Iris pigment epithelial cell (primary cell): ENCODE data around the gene UNG.
"Not testable (repeated sequence)": the region's sequence is repeated elsewhere in the genome, so short reads cannot be mapped to it uniquely, and the experiment has no call there.

Source experiments
- DNase-seq: peaks from one replicate; pipeline ENCODE4 v3.0.0-alpha.2; 2011; ENCODE audit warnings: low read depth

Gene UNG

GRCh38 chr12:109121346-109121880 lies 24.0 kb downstream of the UNG start:
- no peak for DNase-seq

DNA sequence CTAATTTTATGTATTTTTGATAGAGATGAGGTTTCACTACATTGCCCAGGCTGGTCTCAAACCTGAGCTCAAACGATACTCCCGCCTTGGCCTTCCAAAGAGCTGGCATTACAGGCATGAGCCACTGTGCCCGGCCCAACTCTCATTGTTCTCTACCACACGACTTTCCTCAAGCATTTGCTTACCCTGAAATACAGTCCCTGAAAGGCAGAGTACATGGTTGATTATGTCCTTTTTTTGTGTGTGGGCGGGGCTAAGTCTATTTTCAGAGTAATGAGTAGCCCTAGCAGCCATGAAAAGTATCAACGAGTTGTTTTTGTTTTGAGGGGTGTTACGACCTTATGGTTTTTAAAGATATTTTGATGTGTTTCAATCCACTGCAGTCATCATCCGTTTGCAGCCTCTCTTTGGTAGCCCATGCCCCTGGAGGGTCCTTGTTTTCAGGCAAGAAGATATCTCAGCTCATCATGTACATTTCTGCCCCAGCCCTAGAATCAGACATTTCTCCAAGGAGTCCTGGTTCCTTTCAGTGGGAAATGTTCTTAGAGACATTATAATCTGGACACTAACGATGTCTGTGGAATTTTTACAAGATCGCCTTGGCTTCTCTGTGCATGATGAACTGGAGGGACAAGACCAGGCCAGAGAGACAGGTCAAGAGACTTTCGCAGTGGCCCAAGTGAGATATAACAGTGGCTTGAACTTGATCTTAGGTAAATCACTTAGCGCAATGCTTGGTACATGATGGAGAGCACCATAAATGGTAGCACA lies 27.7 kb downstream of the UNG start:
- DNase-seq, result no peak

GRCh38 chr12:109125791-109126190 lies 28.4 kb downstream of the UNG start:
- no peak for DNase-seq

DNA sequence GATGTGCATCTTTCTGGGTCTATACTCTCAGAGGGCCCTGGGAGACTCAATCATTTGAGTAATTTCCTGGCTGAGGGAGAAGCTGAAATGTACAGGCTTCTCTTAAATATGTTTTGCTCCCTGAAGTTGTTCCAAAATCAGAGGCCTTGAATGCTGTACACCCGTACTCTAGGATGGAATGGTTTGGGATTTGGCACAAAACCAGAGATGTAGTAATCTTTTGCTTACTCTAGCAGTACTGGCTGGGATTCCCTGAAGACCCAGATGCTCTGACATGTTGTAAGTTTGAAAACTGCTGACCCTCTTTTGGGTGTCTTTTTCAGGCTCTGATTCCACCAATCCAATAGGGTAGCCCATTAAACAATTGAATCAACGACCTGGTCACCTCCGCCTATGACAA lies 29.4 kb downstream of the UNG start:
- no peak for DNase-seq

GRCh38 chr12:109127533-109128242 lies 30.3 kb downstream of the UNG start:
- DNase-seq, result no peak

DNA sequence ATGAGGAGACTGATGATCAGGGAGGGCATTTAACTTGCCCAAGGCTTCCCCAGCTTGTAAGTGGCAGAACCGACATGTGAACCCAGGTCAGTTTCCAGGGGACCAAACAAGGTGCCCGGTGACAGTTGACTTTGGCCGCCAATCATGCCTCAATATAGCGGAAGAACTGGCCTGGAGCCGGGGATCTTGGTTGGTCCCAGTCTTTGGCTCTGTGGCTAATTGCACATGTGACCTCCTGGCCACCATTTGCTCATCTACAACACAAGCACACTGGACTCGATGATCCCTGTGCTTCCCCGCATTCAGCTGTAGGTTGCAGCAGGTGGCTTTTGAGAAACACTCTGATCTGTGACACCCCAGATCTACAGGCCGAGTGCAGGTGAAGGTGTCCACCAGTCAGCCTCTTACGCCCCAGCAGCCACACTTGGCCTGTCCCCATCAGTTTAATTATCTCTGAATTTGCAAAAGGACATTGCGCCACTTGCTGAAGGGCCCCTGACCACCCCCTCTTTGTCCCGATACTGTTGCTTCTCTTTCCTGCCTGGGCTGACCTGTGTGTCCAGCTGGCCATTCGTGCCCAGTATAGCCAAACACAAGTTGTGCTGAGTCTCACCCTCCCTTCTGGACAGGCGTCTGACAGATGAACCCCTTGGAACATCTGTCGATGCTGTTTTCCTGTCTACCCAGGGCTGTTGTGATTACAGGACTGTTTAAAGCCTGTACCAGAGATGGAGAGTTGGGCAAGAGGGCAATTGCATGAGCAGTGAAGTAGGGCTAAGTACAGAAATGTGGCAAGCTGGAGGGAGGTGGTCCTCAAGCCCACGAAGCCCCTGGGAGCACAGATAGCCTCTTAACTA lies 33.1 kb downstream of the UNG start:
- no peak for DNase-seq

- no peak for DNase-seq
Measured at GRCh38 chr12:109131154-109132050, 34.0 kb downstream of the UNG start.

DNA sequence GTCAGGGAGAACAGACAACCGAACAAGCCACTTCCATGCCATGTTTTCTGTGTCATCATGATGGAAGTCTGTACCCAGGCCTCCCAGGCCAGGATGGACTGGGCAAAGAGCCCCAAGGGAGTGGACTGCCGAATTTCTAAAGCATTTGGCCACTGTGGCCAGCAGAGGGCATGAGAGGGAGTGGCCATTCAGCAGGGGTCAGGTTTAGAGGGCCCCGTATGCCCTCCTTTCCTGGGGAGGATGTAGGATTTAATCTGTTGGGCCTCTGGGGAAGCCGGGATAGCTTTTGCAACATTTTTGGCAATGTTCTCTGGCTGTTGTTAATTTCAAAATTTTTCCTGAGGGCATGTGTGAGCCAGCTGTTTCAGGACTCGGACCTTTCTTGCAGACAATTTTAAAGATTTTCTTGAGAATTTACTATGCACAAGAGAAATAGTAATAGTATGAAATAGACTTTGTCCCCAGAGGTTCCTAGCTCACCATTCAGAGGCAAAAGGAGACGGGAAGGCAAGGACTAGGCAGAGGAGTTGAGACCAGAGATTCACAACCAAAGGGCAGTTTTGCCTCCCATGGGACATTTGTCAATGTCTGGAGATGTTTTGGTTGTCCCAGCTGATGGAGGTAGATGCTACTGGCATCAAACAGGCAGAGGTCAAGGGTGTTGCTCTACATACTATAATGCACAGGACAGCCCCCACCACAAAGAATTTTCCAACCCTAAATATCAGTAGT lies 37.0 kb downstream of the UNG start:
- peak; percentile 17 for DNase-seq

DNA sequence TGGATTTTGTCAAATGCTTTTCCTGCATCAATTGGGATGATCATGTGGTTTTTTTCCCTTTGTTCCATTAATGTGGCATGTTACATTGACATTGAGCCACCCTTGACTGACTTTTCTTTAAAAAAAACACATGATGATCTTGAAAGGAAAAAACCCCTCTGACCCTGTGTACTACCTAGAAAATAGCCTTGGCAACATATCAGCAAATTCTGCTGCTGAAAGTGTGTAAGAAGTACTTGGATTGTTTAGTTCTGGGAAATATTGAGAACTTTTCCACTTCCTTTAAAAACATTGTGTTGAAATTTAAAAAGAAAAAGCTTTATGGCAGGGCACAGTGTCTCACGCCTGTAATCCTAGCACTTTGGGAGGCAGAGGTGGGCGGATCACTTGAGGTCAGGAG lies 39.7 kb downstream of the UNG start:
- DNase-seq, result no peak

GRCh38 chr12:109139360-109139759 lies 42.0 kb downstream of the UNG start:
- no peak for DNase-seq

DNA sequence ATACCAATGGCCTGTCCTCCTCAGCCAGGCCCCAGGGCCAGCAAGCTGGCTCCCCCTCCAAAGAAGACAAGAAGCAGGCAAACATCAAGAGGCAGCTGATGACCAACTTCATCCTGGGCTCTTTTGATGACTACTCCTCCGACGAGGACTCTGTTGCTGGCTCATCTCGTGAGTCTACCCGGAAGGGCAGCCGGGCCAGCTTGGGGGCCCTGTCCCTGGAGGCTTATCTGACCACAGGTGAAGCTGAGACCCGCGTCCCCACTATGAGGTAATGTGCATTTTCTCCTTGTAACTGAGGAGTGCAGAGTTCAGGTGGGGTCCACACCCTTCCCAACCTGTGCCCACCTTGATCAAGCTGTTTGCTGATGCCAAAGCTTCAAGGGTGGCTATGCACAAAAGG lies 42.4 kb downstream of the UNG start:
- DNase-seq, result no peak

GRCh38 chr12:109140560-109140959 lies 43.2 kb downstream of the UNG start:
- no peak for DNase-seq

- no peak for DNase-seq
Measured at GRCh38 chr12:109144224-109144623, 46.8 kb downstream of the UNG start.

- not testable (repeated sequence) for DNase-seq
Measured at GRCh38 chr12:109147126-109147525, 49.7 kb downstream of the UNG start.

- peak; percentile 4 for DNase-seq
Measured at GRCh38 chr12:109147954-109148353, 50.6 kb downstream of the UNG start.

- DNase-seq, result no peak
Measured at GRCh38 chr12:109150124-109150640, 52.8 kb downstream of the UNG start.

DNA sequence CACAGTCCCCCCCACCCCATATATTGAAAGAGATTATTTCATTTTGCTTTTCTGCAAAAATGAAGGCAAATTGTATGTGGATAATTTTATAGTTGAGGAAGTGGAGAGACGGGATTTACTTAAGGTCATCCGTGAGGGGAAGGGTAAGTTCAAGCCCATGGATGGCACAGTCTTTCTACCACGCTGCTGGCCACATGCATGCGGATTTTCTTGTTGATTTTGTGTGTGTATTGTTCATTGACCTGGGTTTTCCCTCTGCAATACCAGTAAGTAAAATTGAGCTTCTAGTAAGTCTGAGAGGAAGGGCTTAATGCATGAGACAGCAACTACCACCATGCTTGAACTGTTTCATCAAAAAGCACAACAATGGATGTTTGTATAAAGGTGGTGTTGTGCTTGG lies 54.1 kb downstream of the UNG start:
- no peak for DNase-seq

DNA sequence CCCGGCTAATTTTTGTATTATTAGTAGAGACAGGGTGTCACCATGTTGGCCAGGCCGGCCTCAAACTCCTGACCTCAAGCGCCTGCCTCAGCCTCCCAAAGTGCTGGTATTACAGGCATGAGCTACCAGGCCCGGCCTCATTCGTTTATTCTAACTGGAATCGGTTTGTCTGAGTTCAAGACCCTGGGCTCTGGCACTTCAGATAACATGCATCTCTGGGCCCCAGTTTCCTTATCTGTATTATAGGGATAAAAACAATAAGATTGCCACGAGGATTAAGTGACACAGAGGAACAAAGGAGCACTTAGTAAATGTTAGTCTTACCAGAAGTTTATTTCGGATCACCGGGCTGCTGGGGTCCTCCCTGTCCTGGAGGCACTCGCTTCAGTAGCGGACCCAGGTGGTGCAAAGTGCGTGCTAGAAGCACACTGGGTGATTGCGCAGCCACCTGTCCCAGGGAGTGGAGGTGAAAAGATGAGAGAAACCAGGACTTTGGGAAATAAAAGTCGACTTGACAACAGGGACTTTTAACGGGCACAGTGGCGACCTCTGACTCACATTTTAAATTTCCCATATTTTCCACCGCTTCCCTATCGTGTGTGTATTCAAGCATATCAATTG lies 56.5 kb downstream of the UNG start:
- no peak for DNase-seq

DNA sequence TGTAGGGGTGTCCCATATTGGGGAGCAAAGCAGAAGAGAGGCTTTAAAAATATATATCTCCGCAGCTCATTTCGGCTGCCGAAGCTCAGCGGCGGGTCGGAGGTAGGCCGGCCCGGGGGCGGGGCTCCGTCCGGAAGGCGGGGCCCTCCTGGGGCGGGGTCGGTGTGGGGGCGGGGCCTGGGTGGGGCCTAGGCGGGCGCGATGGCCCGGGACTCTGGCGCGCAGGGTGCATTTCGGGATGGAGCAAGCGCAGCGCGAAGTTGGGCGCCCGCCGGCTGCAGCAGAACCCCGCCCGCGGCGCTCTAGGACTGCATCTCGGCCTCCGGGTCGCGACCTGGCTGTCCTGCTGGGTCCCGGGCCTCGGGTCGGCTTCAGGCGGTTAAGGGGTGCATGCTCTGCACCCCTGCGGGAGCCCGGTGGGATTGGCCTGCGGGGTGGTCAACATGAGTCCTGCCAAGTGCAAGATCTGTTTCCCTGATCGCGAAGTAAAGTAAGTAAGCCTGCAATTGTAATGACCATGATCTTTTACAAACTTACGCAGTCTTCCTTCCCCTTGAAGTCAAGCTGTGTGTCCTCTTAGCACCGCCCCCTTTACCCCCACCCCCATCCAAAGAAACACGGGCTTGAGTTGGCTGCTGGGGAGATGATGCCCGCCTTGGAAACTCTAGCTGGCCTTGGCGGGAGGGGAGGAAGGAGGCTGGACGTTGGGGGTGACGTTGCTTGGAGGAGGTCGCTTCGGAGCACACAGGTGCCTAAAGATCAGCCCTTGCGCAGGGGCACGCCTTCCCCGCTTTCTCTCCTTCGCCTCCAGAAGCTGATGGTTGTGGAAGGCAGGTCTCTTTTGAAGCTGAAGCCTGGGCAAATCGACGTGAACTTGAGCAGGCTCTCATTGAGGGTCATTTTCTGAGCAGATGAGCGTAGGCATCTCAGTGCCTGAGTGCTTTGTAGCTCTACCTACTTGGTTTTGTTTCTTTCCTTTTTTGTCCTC lies 57.3 kb downstream of the UNG start:
- DNase-seq, result peak; percentile 59
